ENCODE measurements around the gene OR10H1. TPM values are rescaled to one million over a fixed set of nuclear protein-coding genes. Genes with fewer than 3 reads are reported as not detected.
A peak's percentile ranks its signal among the peaks of the same experiment; 100 is the strongest.
"Not testable (repeated sequence)": the region's sequence is repeated elsewhere in the genome, so short reads cannot be mapped to it uniquely, and the experiment has no call there.

OR10H1 gene
- total RNA-seq, 4 donors from 2014 or later = not detected

DNA sequence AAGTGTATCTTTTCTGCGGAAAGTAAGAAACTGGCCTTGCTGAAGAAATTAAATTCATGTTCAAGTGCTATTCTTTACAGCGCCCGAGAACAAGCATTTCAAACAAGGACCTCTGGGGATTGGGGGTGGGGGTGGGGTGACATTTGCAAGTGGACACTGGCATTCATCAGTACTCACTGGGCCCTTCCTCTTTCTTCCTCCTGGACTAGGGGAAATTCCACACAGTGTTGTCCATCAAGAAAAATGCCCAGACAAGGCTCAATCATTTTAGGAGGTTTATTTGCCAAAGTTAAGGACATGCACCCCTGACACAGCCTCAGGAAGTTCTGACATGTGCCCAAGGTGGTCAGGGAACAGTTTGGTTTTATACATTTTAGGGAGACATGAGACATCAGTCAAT is 22.9 kb upstream of the OR10H1 start:
- DNase-seq = no peak
- Histone ChIP-seq H3K9me3 (no peaks in the 10 kb centered on the region), H3K27ac (no peak overlapping the region), H3K4me3 (no peak overlapping the region), H3K27me3 (no peaks in the 10 kb centered on the region), H3K4me1 (peaks cover 0 to 4% (median 0%) of the 10 kb centered on the region in 4 donors), H3K36me3 (no peaks in the 10 kb centered on the region)
- no peak for TF ChIP-seq POLR2A (IDR thresholded peaks at IDR 0.05)
- TF ChIP-seq, protein P1, sequence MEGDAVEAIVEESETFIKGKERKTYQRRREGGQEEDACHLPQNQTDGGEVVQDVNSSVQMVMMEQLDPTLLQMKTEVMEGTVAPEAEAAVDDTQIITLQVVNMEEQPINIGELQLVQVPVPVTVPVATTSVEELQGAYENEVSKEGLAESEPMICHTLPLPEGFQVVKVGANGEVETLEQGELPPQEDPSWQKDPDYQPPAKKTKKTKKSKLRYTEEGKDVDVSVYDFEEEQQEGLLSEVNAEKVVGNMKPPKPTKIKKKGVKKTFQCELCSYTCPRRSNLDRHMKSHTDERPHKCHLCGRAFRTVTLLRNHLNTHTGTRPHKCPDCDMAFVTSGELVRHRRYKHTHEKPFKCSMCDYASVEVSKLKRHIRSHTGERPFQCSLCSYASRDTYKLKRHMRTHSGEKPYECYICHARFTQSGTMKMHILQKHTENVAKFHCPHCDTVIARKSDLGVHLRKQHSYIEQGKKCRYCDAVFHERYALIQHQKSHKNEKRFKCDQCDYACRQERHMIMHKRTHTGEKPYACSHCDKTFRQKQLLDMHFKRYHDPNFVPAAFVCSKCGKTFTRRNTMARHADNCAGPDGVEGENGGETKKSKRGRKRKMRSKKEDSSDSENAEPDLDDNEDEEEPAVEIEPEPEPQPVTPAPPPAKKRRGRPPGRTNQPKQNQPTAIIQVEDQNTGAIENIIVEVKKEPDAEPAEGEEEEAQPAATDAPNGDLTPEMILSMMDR (IDR thresholded peaks at IDR 0.05) = no peak

DNA sequence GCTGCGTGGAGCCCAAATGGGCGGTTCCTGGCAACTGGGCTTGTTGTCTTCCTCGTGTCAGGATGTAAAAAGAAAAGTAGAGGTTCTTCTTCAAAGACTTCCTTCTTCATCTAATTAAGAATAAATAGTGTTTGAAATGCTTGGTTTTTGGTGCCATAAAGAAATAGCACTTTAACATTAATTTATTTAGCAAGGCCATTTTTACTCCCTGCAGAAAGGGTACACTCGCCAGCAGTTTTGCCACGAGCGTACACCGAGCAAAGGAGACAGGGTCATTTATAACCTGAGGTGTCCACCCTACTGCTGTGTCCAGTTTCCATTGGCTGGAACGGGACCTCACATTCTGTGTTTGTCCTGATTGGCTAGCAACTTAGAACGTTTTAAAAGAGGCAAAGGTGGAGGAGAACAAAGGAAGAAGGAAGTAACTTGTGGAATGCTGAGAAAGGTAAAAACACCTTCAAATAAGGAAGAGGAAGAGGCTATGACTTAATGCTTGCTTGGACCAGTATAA is 21.8 kb upstream of the OR10H1 start:
- no peaks in the 10 kb centered on the region for H3K9me3 ChIP-seq
- H3K27me3 ChIP-seq = no peaks in the 10 kb centered on the region
- peak; percentile 39 to 51 for TF ChIP-seq POLR2A (IDR thresholded peaks at IDR 0.05)
- TF ChIP-seq, protein P1 (IDR thresholded peaks at IDR 0.05) = no peak
- peaks cover 0 to 4% (median 0%) of the 10 kb centered on the region in 4 donors for H3K4me1 ChIP-seq
- H3K4me3 ChIP-seq = peak overlapping the region; percentile 70 to 84 (median 80)
- no peaks in the 10 kb centered on the region for H3K36me3 ChIP-seq
- no peak for DNase-seq
- peak overlapping the region; percentile 95 to 99 (median 98) for H3K27ac ChIP-seq

DNA sequence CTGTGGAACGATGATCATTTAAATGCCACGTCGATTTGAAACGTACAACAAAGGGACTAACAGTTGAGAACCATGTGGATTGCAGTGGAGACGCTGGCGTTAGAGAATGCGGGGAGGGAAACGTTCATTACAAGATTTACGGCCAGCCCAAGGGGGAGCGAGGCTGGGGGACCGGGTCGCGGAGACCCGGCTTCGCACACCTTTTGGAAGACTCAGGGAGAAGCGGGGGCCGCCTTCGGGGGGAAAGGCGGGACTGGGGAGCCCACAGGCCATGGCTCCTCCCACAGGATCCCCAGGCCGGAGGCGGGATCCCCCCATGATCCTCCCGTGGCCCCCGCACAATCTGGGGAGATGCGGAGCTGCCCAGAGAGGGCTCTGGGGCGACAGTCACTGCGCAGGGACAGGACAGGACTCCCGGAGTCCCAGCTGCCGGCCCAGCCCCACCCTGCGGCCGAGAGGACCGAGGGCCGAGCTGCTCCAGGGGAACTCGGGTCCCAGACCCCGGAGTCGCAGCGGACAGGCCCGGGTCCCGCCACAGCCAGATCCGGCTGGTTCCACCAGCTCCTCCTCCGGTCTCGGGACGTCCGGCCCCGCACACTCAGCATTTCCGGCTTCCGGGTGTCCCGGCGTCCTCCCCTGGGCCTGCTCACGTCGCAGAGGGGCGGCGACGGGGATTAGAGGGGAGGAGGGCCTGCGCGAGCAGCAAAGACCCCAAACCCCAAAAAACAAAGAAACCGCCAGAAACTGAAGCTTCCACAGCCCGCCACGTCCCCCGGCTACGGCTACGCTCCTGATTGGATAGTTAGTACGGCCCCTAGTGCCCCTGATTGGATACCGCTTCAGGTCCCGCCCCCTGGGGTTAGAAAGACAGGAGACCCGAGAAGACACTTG is 21.1 kb upstream of the OR10H1 start:
- Histone ChIP-seq H3K4me3 (peak overlapping the region; percentile 70 to 84 (median 80)), H3K9me3 (no peaks in the 10 kb centered on the region), H3K27me3 (no peaks in the 10 kb centered on the region), H3K27ac (peak overlapping the region; percentile 95 to 99 (median 98)), H3K36me3 (no peaks in the 10 kb centered on the region), H3K4me1 (peaks cover 0 to 4% (median 0%) of the 10 kb centered on the region in 4 donors)
- TF ChIP-seq, protein P1 (IDR thresholded peaks at IDR 0.05) = no peak
- peak; percentile 89 to 91 for TF ChIP-seq POLR2A (IDR thresholded peaks at IDR 0.05)
- DNase-seq = peak; percentile 96 to 99 (median 98)

DNA sequence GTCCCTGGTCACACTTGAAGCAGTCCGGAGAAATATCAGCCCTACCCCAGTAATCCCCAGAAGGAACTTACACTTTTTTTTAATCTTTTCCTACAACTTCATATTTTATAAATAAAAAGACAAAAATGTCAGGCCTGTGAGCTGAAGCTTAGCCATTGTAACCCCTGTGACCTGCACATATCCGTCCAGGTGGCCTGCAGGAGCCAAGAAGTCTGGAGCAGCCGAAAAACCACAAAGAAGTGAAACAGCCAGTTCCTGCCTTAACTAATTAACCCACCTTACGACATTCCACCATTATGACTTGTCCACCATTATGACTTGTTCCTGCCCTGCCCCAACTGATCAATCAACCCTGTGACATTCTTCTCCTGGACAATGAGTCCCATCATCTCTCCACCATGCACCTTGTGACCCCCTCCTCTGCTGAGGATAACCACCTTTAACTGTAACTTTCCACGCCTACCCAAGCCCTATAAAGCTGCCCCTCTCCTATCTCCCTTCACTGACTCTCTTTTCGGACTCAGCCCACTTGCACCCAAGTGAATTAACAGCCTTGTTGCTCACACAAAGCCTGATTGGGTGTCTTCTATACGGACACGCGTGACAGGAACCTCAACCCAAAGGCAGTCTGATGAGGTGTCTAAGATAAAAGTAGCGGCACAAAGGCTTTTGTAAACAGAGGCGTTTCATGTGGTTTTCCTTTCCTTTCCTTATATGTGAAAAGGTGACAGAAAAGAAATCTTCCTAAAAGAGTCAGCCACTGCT is 20.3 kb upstream of the OR10H1 start:
- H3K36me3 ChIP-seq, H3K27me3 ChIP-seq, H3K9me3 ChIP-seq, H3K4me1 ChIP-seq: not testable (repeated sequence)
- DNase-seq = peak in 2 of 3 donors; percentile 55 to 70
- peak overlapping the region; percentile 95 to 99 (median 98) for H3K27ac ChIP-seq
- H3K4me3 ChIP-seq = peak overlapping the region; percentile 70 to 84 (median 80)

DNA sequence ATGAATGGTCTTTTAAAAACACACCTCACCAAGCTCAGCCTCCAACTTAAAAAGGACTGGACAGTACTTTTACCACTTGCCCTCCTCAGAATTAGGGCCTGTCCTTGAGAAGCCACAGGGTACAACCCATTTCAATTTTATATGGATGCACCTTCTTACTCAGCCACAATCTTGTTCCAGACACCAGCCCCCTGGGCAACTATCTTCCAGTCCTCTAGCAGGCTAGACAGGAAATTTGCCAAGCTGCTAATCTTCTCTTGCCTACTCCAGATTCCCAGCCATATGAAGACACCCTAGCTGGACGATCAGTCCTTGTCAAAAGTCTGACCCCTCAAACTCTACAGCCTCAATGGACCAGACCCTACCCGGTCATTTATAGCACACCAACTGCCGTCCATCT is 18.8 kb upstream of the OR10H1 start:
- not testable (repeated sequence) for H3K27ac ChIP-seq, H3K4me3 ChIP-seq, DNase-seq

DNA sequence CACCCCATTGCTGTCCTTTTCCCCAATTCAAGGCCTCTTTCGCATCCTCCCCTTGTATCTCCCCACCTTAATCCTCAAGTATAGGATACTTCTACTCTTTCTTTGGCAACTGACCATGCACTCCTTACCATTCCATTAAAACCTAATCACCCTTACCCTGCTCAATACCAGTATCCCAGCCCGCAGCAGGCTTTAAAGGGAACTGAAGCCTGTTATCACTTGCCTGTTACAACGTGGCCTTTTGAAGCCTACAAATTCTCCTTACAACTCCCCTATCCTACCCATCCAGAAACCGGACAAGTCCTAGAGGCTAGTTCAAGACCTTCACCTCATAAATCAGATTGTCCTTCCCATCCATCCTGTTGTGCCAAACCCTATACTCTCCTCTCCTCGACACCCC is 16.2 kb upstream of the OR10H1 start:
- Histone ChIP-seq H3K27ac (no peak overlapping the region), H3K9me3 (no peaks in the 10 kb centered on the region), H3K4me3 (no peak overlapping the region), H3K4me1 (peaks cover 0 to 4% (median 0%) of the 10 kb centered on the region in 4 donors), H3K27me3 (no peaks in the 10 kb centered on the region), H3K36me3 (no peaks in the 10 kb centered on the region)
- no peak for TF ChIP-seq POLR2A (IDR thresholded peaks at IDR 0.05)
- TF ChIP-seq, protein P1 (IDR thresholded peaks at IDR 0.05) = no peak
- DNase-seq = no peak

More for the DNA sequence above, 18.8 kb upstream of the OR10H1 start:
- H3K27me3 ChIP-seq, H3K4me1 ChIP-seq, H3K9me3 ChIP-seq, H3K36me3 ChIP-seq: not testable (repeated sequence)
